GM18526 (cell line): ENCODE data around the gene IL36G.

Experiments
- POLR2A ChIP-seq: IDR thresholded peaks from 3 replicates; pipeline ENCODE4 v1.6.1; 2011; ENCODE audit not compliant: insufficient read length; ENCODE audit errors: extremely low read depth

The IL36G gene

DNA sequence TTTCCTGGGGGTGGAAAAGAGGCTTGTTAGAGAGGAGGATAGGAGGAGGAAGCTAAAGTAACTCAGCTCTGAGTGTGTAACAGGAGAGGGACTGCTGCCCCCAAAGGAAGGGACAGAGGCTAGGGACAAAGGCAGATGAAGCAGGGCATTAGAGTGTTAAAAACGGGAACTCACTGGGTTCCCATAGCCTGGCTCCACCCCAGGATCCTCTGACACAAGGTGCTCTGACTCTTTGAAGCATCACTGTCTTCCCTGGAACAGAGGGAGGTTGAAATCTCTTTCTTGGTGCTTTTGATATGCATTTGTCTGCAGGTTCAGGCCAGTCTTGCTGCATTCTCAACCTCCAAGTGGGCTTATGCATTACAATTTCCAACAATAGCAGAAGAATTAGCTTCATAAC is 50.3 kb downstream of the IL36G start:
- TF ChIP-seq POLR2A, result no peak

DNA sequence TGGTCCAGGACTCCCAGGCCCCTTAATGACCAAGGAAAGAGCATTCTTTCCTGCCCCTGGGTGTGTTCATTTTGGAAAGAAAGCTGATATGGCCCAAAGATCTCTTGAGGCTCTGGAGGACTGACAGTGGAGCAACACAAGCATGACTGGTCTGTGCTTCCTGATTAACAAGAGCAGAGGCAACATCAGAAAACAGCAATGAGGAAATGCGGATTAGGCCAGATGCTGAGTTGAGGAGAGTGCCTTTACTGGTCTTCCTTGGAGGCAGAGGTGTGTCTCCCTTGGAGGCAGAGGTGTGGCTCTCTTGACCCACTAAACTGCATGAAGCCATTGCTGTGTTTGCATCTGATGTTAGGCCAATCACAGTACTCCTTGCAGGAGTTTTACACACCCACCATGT is 54.9 kb downstream of the IL36G start:
- no peak for TF ChIP-seq POLR2A

DNA sequence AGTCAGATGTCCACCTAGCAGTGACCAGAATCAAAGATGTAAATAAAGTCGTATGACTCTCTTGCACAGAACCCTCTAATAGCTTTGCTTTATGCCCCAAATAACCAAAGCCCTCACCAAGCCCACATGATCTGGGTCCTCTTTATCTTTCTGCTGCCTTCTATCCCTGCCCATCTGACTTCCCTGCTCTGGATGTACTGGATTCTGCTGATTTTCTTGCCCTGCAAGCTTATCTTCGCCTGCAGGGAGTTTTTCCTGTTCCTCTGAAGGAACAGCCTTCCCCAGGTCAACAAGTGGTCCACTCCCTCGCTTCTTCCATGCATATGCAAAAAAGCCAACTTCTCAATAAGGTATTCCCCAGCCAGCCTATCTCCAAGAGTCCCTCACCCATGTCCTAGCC is 56.2 kb downstream of the IL36G start:
- TF ChIP-seq POLR2A, result no peak
